ENCODE measurements around the gene SETD1B. TPM values are rescaled to one million over a fixed set of nuclear protein-coding genes. Genes with fewer than 3 reads are reported as not detected.

Gene SETD1B
- total RNA-seq, 2 donors from 2014 or later, result 24.6 to 27.5 TPM

DNA sequence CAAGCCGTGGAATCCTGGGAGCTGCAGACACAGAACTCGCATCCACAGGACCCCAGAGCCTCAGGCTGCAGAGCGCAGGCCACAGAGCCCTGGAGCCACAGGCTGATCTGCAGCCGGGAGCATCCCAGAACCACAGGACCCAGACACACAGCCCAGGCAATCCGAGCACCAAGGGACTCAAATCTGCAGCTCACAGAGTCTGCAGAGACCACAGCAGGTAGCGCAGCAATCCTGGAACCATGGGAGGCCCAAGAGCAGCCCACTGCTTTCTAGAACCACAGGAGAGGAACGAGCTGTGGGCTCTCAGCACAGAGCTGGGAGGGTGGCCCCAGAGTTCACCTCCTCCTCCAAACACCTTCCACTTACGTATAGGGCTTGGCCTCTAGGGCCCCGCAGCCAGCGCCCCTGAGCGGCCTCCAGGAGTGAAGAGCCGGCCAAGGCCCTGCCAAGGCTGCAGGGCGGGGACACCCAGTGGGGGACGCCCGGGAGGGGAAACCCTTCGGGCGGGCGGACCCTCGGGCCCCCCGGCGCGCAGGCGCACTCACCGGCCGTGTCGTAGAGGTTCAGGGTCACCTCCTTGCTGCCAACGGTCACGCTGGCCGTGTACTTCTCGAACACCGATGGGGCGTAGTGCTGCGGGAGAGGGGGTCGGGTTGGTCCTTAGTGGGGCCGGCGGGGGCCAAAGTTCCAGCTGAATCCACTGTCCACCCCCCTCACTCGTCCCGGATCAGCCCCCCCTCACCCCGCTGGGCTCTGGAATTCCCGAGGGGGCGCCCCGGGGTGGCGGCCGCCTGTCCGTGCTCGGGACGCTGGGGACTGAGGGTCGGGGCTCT, 11.0 kb upstream of the SETD1B start:
- DNase-seq (peak in 1 of 2 donors; percentile 64), ATAC-seq (no peak)
- intact Hi-C loops (cut with DNase I, micrococcal nuclease), result loop anchor here in 1 of 2 donors (5.0 kb wide), 1 partner anchor 96 kb away; no protein-coding TSS in a partner anchor

DNA sequence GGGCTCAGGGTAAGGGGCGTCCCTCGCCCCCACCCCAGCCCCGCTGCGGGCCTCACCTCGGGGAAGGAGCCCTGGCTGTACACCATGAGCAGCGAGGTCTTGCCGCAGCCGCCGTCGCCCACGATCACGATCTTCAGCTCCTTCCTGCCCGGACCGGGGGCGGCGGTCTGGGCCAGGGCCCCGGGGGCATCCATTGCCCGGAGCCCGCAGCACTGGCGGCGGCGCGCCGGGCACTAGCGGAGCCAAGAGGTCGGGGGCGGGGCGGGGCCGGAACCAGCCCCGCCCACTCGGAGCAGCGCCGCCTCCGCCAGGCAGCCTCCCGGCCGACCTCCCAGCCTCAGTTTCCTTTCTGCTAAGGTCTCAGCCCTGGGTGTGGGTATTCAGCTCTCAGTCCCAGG, 10.4 kb upstream of the SETD1B start, which contains the start of gene RHOF:
TSS of gene RHOF (minus strand) at position 249 of the 398 bp plus-strand sequence. CDS start at position 194, 55 bp downstream.
- intact Hi-C loops (cut with DNase I, micrococcal nuclease), result loop anchor here in 1 of 2 donors (5.0 kb wide), 1 partner anchor 96 kb away; no protein-coding TSS in a partner anchor
- DNase-seq (peak in 1 of 2 donors; percentile 77), ATAC-seq (peak; percentile 21)

DNA sequence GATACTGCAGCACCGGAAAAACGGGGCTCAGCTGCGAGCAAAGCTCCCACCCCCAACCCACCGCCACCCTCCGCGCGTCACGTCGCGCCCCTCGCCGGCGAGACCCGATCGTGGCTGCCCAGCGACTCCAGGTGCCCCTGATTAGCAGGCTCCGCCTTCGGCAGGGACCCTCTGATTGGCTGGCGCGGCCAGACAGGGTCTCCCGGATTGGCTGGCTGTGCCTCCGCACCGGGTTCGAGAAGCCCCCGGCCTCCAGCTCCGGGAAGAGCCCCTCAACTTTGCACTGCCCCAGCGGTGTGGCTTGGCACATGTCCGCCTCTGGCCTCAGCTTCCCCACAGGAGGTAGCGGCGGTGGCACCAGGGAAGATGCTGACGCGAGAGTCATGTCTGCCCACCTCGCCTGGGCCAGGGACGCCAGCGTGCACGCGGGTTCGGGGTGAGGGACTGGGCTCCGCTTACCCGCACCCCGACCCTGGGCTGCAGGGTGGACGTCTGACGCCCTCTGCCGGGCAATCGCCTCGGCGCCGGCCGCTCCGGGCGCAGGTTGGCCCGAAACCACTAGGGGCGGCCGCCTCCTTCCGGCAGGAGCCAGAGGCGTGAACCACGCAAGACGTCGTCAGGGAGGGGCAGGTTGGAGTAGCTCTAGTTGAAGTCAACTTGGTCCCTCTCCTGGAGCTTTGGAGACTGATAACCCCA, 9.8 kb upstream of the SETD1B start:
- DNase-seq, result peak; percentile 93 to 95
- ATAC-seq, result peak; percentile 50
- intact Hi-C loops (cut with DNase I, micrococcal nuclease), result loop anchor here (2.0 to 5.0 kb wide), 2 partner anchors 17 to 97 kb away; no protein-coding TSS in a partner anchor

DNA sequence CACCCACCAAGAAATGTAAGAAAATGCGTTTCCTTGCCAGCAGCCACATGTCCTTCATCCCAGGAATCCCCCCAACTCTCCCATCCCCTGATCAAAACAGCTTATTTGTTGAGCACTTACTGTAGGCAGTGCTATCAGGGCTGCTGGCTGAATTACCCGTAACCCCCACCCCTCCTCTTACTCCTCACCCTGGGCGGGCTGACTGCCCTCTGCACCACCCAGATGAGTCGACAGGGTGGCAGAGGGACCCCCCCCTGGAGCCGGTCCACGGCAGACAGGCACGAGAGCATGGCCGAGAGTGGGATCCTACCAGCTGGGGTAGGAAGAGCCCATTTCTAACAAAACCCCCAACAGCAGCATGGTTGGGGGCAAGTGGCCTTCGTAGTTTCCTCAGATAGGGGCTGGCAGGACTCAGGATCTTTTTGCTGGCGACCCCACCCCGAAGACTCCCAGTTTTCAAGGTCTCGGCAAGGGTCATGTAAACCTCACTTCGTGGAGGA, 9.2 kb upstream of the SETD1B start:
- ATAC-seq (no peak), DNase-seq (peak; percentile 56 to 69)

DNA sequence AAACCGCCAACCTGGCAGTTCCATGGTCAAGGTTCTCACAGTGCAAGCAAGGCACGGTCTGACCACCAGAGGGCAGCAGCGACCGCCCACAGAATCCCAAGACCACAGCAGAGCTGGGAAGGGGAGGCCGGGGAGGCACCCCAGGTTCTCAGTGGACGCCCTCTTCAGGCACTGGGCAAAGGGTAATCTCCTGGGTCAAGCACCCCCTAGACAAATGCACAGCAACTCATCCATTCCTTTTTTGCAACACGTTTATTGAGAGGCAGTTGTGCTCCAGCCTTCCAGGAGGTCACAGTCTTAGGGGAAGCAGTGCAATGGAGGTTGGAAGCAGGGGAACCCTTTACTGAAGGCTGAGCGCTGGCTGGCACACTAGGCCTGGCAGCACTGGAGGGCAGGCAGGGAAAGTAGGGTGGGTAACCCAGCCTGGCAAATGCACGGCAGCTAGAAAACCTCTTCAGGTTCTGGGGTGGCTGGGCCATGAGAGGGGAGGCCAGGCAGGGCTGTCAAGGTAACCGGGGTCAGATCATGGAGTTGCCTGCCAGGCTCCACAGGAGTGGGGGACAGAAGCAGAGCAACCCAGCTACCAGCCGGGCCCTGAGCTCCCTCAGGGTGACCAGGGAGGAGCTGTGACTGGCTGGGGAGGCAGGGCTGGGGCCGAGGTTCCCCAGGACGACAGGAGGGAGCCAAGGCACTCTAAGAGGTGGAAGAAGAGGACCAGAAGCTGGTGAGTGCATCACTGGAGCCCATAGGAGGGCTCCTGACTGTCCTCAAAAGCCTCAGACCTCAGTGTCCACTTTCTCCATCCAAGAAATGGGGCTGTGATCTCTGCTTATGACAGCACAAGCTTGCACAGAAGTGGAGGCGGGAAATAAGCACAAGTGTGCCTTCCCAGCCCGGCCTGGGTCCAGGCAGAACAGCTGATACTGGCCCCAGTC, 8.5 kb upstream of the SETD1B start:
- intact Hi-C loops (cut with DNase I, micrococcal nuclease), result loop anchor here in 1 of 2 donors (2.0 kb wide), 1 partner anchor 16 kb away; no protein-coding TSS in a partner anchor
- ATAC-seq, result peak; percentile 20
- peak; percentile 84 to 94 for DNase-seq

More for the DNA sequence above, 9.2 kb upstream of the SETD1B start:
- intact Hi-C loops (cut with DNase I, micrococcal nuclease), result loop anchor here (2.0 to 5.0 kb wide), 2 partner anchors 16 to 97 kb away; no protein-coding TSS in a partner anchor

DNA sequence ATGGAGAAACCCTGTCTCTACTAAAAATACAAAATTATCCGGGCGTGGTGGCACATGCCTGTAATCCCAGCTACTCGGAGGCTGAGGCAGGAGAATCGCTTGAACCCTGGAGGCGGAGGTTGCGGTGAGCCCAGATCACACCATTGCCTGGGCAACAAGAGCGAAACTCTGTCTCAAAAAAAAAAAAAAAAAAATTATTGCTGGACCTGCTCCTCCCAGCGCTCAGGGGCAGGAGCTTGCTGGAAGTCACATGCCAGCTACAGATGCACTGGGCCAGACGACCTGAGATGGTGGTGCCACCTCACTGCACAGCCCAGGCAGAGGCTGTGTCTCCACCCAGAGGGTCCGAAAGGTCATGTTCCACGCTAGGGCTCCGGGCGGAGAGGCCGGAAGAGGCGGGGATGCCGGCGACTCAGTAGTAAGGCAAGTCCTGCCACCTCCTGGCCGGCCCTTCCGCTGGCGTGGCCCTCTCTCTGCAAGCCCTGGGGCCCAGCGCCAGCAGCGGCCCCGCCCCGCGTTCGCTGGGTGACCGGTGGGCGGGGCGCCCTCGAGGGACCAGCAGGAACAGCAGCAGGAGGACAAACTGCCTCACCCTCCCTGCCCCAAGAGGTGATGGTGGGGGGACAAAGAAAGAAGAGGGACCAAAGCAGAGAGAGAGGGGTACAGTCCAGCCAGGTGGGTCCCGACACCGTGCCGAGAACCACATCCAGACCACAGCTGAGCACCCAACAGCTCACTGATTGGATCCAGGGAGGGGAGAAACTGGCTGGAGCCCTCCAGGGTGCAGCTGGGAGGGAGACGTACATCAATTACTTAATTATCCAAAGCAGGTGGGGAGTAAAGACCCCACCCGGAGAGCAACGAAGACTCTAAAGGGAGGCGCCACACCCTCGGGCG, 6.7 kb upstream of the SETD1B start:
- intact Hi-C loops (cut with DNase I, micrococcal nuclease), result no loop called here
- ATAC-seq, result peak; percentile 53
- DNase-seq, result peak; percentile 95 to 97

DNA sequence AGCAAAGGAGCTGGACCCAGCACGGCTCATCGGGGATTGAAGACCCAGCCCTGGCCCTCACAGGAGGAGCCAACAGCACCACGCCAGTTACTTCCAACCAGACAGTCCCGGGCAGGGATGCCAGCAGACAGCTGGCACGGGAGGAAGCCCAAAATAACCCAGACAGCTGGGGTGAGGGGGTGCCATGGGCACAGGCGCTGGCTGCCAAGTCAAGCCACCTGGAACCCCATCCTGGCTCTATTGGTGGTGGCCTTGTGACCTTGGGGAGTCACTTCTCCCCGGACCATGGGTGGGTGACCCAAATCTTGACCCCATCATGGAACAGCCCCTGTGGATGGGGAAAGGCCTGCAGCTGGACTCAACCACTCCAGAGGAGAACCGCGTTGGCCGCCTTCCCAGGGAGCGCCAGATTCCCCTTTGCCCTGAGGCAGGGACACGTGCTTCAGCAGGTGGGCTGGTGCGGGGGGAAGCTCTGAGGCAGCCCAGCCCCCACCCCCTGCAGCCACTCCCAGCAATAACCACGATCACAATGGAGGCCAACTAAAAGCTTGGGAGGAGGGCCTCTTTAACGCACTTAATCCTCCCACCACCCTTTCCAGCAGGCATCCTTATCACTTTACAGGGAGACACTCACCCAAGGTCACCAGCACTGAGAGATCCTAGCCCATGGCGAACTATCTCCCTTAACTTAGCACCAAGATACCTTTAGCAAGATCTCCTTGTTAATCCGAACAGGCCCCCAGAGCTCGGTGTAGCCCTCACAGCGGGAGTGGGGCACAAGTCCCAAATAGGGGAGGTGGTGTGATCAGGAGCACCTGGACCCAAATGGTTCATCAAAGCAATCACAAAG, 5.6 kb upstream of the SETD1B start:
- peak; percentile 92 for DNase-seq
- intact Hi-C loops (cut with DNase I, micrococcal nuclease), result no loop called here
- ATAC-seq, result peak; percentile 26

DNA sequence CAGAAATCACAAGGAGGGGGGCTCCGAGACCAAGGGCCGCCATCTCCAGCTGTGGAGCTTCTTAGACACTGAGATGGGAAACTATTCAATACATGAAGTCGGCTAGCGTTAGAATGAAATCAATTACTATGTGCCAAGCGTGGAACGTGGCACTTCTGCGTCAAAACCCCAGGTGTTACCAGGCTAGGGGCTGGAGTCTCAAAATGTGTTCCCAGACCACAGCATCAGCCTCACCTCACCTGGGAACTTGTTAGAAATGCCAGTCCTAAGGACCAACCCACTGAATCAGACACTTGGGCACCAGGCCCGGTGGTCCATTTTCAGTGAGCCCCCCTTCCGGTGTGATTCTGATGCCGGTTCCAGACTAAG, 5.0 kb upstream of the SETD1B start:
- ATAC-seq (no peak), DNase-seq (no peak)
- intact Hi-C loops (cut with DNase I, micrococcal nuclease), result no loop called here

DNA sequence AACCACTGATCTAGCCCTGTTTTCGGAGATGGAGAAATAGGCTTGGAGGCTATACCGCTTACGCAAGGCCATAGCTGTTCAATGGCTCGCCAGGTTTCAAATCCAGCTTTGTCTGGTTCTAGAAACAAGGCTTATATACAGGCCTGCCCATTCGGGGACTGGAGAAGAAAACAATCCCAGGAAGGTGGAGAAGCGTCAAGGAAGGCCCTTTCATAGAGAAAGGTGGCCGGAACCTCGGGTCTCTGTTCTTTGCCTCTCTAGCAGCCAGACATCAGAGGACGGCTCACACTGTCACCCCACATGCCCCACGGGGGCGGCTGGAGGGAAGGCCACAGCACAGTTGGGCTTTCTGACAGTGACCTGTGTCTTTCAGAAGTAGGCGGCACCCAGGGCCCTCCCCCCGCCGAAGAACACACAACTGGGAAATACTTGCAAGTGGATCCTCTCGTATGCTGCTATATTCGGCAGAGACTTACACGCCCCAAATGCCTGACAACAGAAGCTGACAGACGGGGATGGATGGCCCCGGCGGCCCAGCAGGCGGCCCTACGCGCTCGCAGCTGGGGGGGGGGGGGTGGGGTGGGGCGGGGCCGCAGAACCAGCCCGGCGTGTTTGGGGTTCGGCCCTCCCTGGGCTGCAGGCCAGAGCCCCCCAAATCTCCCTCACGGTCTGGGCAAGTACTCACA, 4.5 kb upstream of the SETD1B start:
- intact Hi-C loops (cut with DNase I, micrococcal nuclease), result no loop called here
- ATAC-seq (peak; percentile 7), DNase-seq (peak; percentile 74 to 89)

DNA sequence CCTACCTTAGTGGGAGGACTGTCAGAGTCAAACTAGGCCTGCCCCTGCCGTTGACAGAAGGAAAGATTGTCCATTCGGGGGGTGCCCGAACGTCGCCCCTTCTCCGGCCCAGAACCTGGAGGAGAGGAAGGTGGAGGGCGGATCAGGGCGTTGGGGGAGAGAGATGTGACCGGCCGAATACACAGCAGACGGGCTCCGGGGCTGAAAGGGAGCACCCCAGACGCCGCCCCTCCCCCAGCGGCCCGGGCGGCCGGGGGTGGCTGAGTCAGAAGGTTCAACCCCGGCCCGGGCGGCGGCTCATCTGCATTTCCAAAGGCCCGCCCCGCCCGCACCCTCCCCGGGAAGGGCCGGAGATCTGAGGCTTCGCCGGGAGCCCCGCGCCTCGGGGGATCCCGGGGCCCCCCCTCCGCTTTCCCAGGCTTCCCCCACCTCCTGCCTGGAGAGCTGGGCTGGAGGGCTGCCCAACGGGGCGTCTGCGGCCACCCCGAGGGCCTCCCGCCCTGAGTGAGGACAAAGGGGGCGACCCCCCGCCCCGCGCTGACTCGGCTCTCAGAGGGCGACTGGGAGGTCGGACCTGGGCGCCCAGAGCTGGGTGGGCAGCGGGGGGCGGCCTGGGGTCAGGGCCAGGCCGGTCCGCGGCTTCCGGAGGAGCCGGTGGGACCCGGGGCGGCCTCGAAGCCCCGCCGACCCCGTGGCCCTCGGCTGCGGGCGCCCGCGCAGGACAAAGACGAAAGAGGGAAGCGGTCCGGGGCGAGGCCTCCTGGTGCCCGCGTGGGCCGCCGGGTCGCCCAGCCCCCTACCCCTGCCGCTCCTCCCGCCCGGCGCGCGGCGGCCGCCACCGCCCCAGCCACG, 3.7 kb upstream of the SETD1B start:
- peak; percentile 44 for ATAC-seq
- intact Hi-C loops (cut with DNase I, micrococcal nuclease), result no loop called here
- peak; percentile 92 to 94 for DNase-seq

DNA sequence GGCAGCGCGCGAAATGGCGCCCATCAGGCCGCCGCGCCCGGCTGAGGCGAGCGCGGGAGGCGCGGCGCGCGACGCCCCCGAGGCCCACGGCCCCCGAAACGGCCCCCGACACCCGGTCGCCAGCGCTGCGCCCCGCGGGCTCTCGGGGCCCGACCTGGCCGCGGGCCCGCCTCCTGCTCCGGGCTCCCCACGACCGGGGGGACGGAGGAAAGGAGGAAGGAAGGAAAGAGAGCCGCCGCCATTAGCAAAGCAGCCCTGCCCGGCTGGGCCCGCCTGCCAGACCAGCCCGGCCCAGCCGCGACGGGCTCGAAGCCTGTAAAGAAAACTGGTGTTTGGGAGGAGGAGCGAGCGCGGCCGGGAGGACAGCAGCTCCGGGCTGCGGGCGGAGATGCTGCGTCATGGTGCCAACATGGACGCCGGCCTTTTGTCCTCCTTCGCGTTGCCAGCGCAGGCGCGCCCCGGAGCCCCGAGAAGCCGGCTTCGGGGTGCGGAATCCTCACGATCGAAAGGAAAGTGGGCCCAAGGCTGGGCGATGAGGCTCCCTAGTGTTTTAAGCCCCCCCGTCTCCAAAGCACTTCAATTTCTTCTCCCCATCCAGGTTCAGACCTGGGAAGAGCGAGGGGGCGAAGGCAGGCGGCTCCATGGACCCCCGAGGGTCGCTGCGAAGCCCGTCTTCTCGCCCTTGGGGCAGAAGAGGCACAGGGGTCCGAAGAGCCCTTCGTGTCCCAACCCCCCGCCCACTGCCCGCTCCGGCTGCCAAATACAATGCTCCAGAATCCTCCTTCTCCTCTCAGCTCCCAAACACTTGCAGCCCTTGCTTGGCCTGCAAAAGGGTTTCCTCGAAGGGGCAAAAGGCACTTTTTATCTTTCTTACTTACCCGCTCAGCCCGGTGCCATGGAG, 2.9 kb upstream of the SETD1B start:
- ATAC-seq (peak; percentile 21), DNase-seq (peak; percentile 81 to 86)
- intact Hi-C loops (cut with DNase I, micrococcal nuclease), result no loop called here

DNA sequence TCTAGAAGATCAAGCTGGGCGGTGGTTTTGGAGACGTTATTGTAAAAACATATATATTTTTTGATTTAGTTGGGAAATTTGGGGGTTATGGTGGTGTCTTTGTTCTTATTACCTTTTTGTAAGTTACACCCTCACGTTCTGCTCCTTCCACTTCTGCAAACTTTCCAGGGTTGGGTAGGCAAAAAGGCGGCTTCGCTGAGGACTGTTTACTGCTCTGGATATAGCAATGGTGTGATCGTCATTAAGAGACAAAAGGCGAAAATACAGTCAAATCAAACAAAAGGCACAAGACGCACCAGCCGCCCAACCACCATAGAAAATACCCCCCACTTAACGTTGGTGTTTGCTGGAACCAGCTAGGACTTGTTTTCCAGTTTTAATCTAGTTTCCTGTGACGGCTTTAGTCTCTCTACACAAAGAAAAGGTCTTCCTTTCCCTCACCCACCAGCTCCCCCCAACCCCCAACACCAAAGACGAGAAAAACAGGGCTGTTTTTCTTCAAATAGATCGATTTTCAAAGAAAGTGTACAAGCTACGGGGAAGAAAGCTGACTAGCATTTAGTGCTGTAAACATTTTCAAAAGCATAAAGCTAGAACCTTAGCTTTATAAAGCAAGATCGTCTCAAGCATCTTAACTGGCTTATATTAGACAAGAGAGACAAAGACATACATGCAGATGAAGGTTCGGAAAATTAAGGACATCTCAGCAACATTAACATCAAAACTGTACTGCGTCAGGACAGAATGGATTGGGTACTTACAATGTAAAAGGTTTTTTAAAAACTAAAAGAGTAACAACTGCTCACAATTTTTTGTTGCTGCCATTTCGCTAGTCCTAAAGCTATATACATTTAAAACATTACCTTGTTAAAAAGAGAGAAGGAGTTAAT, 2.0 kb upstream of the SETD1B start:
- DNase-seq (peak in 1 of 2 donors; percentile 39), ATAC-seq (no peak)
- intact Hi-C loops (cut with DNase I, micrococcal nuclease), result no loop called here

DNA sequence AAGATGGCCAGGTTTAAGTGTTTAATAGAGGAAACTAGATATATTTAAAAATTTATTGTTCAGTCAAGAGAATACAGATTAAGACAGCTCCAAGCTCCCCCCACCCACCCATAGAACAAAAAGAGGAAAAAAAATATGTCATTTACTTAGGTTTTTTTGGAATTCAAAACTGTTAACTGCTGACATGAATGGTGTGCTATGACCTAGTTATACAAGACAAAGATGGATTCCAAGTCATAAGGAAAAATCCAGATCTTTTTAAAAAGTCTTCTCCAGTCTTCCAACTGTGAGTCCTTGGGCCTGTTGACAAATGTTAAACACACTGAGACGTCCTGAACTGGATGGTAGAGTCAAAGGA, 1.3 kb upstream of the SETD1B start:
- intact Hi-C loops (cut with DNase I, micrococcal nuclease), result no loop called here
- ATAC-seq (no peak), DNase-seq (no peak)

Measured in left colon (tissue), 2 donors.